ENCODE results near the gene RAB38.

The RAB38 gene

DNA sequence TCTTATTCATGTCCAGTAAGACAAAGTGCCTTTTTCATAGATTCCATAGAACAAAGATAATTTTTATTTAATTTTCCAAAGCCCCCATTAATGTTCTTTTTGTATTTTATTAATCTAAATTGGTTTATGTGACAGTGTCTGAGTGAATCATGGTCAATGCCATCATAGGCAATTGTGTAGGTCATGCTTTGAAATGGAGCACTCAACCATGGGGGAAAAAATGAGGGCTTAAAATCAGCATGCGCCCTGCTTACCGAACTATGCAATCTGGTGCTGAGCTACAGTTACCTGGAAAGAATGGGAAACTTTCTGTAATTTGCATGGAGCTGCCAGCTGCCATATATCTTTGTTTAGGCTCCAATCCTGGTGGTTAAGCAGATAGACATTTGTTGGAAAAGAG lies 28.4 kb upstream of the RAB38 start:
- no peak overlapping the region for H2AK5ac ChIP-seq (ENCODE audit: low read length)
- H3K4me3 ChIP-seq (ENCODE audit: low read length): no peak overlapping the region
- no peak overlapping the region for H3K23ac ChIP-seq (ENCODE audit: low read length)
- no peaks in the 10 kb centered on the region for H3K79me1 ChIP-seq (ENCODE audit: low read length)
- no peaks in the 10 kb centered on the region for H3K36me3 ChIP-seq (ENCODE audit: control insufficient read depth, insufficient read depth, low read length)
- no peak overlapping the region for H4K8ac ChIP-seq (ENCODE audit: low read depth, low read length)
- no peak overlapping the region for H3K56ac ChIP-seq (ENCODE audit: low read length)
- no peak overlapping the region for H3K27ac ChIP-seq (ENCODE audit: low read depth, low read length)
- no peak overlapping the region for H3K4ac ChIP-seq (ENCODE audit: low read depth, low read length)
- no peak overlapping the region for H3K9ac ChIP-seq (ENCODE audit: low read length)
- H3K4me1 ChIP-seq (ENCODE audit: control insufficient read depth, low read depth, low read length): no peaks in the 10 kb centered on the region
- no peak for DNase-seq
- H3K4me2 ChIP-seq (ENCODE audit: low read length): no peak overlapping the region
- no peaks in the 10 kb centered on the region for H3K27me3 ChIP-seq (ENCODE audit: insufficient read depth, low read length, poor library complexity)
- no peak overlapping the region for H2BK15ac ChIP-seq (replicated peaks; ENCODE audit: low read depth)
- no peaks in the 10 kb centered on the region for H3K79me2 ChIP-seq (ENCODE audit: control insufficient read depth, insufficient read depth, low read length)
- H3K18ac ChIP-seq (ENCODE audit: low read length): no peak overlapping the region
- no peak overlapping the region for H2BK120ac ChIP-seq (ENCODE audit: low read depth, low read length)
- no CpG with 5 or more reads among the region's 2 CpGs for WGBS (ENCODE audit: extremely low coverage, insufficient coverage, low lambda C conversion rate)
- H2BK5ac ChIP-seq (ENCODE audit: low read length): no peak overlapping the region
- H4K5ac ChIP-seq (ENCODE audit: low read length): no peak overlapping the region

DNA sequence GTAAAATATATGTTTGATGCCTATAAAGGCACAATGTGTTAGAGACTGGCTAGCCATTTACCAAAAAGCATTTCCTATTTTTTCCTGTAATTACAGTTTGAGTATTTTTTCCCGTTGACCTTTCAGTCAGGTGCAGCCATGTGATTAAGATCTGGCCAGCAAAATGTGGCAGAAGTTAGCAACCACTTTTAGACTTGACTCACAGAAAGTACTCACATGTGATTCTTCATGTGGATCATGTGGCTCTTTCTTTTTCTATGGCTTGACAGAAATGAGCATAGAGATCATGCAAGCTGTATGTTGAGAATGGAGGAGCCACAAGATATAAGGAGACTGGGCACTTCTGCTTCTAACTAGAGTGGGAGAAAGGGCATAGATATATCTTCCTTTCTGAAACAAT lies 27.3 kb upstream of the RAB38 start:
- Histone ChIP-seq H3K4me3 (ENCODE audit: low read length) (no peak overlapping the region), H2BK5ac (ENCODE audit: low read length) (no peak overlapping the region), H3K36me3 (ENCODE audit: control insufficient read depth, insufficient read depth, low read length) (no peaks in the 10 kb centered on the region), H3K4me2 (ENCODE audit: low read length) (no peak overlapping the region), H3K18ac (ENCODE audit: low read length) (no peak overlapping the region), H3K9ac (ENCODE audit: low read length) (no peak overlapping the region), H3K79me2 (ENCODE audit: control insufficient read depth, insufficient read depth, low read length) (no peaks in the 10 kb centered on the region), H2BK120ac (ENCODE audit: low read depth, low read length) (no peak overlapping the region), H3K56ac (ENCODE audit: low read length) (no peak overlapping the region), H3K79me1 (ENCODE audit: low read length) (no peaks in the 10 kb centered on the region), H3K27me3 (ENCODE audit: insufficient read depth, low read length, poor library complexity) (no peaks in the 10 kb centered on the region), H3K4me1 (ENCODE audit: control insufficient read depth, low read depth, low read length) (no peaks in the 10 kb centered on the region), H3K23ac (ENCODE audit: low read length) (no peak overlapping the region), H4K5ac (ENCODE audit: low read length) (no peak overlapping the region), H4K8ac (ENCODE audit: low read depth, low read length) (no peak overlapping the region), H3K4ac (ENCODE audit: low read depth, low read length) (no peak overlapping the region), H3K27ac (ENCODE audit: low read depth, low read length) (no peak overlapping the region), H2AK5ac (ENCODE audit: low read length) (no peak overlapping the region), H2BK15ac (replicated peaks; ENCODE audit: low read depth) (no peak overlapping the region)
- no peak for DNase-seq
- WGBS (ENCODE audit: extremely low coverage, insufficient coverage, low lambda C conversion rate): no CpG with 5 or more reads among the region's 1 CpG

DNA sequence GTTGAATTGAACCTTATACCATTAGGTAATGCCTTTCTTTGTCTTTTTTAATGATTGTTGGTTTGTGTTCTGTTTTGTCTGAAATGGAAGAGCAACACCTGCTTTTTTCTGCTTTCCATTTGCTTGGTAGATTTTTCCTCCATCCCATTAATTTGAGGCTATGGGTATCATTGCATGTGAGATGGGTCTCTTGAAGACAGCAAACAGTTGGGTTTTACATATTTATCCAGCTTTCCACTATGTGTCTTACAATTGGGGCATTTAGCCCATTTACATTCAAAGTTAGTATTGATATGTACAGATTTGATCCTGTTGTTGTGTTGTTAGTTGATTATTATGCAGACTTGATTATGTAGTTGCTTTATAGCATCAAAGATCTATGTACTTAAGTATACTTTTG lies 21.1 kb upstream of the RAB38 start:
- Histone ChIP-seq H3K23ac (ENCODE audit: low read length) (no peak overlapping the region), H2BK5ac (ENCODE audit: low read length) (no peak overlapping the region), H2BK120ac (ENCODE audit: low read depth, low read length) (no peak overlapping the region), H4K5ac (ENCODE audit: low read length) (no peak overlapping the region), H3K27ac (ENCODE audit: low read depth, low read length) (no peak overlapping the region), H3K79me1 (ENCODE audit: low read length) (no peaks in the 10 kb centered on the region), H2BK15ac (replicated peaks; ENCODE audit: low read depth) (no peak overlapping the region), H3K27me3 (ENCODE audit: insufficient read depth, low read length, poor library complexity) (no peaks in the 10 kb centered on the region), H3K4me1 (ENCODE audit: control insufficient read depth, low read depth, low read length) (no peaks in the 10 kb centered on the region), H2AK5ac (ENCODE audit: low read length) (no peak overlapping the region), H3K9ac (ENCODE audit: low read length) (no peak overlapping the region), H3K4me2 (ENCODE audit: low read length) (no peak overlapping the region), H4K8ac (ENCODE audit: low read depth, low read length) (no peak overlapping the region), H3K4ac (ENCODE audit: low read depth, low read length) (no peak overlapping the region), H3K4me3 (ENCODE audit: low read length) (no peak overlapping the region), H3K56ac (ENCODE audit: low read length) (no peak overlapping the region), H3K36me3 (ENCODE audit: control insufficient read depth, insufficient read depth, low read length) (no peaks in the 10 kb centered on the region), H3K79me2 (ENCODE audit: control insufficient read depth, insufficient read depth, low read length) (no peaks in the 10 kb centered on the region), H3K18ac (ENCODE audit: low read length) (no peak overlapping the region)
- no peak for DNase-seq

DNA sequence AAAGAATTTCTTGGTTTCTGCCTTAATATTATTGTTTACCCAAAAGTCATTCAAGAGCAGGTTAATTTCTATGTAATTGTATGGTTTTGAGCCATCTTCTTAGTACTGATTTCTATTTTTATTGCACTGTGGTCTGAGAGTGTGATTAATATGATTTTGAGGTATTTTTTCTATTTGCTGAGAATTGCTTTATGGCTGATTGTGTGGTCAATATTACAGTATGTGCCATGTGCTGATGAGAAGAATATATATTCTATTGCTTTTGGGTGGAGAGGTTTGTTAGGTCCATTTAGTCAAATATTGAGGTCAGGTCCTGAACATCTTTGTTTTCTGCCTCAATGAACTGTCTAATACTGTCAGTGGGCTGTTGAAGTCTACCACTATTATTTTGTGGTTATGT lies 20.7 kb upstream of the RAB38 start:
- no peaks in the 10 kb centered on the region for H3K36me3 ChIP-seq (ENCODE audit: control insufficient read depth, insufficient read depth, low read length)
- no peaks in the 10 kb centered on the region for H3K27me3 ChIP-seq (ENCODE audit: insufficient read depth, low read length, poor library complexity)
- DNase-seq: no peak
- H4K8ac ChIP-seq (ENCODE audit: low read depth, low read length): no peak overlapping the region
- H3K4ac ChIP-seq (ENCODE audit: low read depth, low read length): no peak overlapping the region
- no peak overlapping the region for H3K18ac ChIP-seq (ENCODE audit: low read length)
- no peak overlapping the region for H4K5ac ChIP-seq (ENCODE audit: low read length)
- H3K9ac ChIP-seq (ENCODE audit: low read length): no peak overlapping the region
- H3K4me1 ChIP-seq (ENCODE audit: control insufficient read depth, low read depth, low read length): no peaks in the 10 kb centered on the region
- no peaks in the 10 kb centered on the region for H3K79me2 ChIP-seq (ENCODE audit: control insufficient read depth, insufficient read depth, low read length)
- H3K56ac ChIP-seq (ENCODE audit: low read length): no peak overlapping the region
- no peak overlapping the region for H3K4me2 ChIP-seq (ENCODE audit: low read length)
- no peak overlapping the region for H2BK120ac ChIP-seq (ENCODE audit: low read depth, low read length)
- H3K4me3 ChIP-seq (ENCODE audit: low read length): no peak overlapping the region
- no peak overlapping the region for H3K27ac ChIP-seq (ENCODE audit: low read depth, low read length)
- no peak overlapping the region for H2AK5ac ChIP-seq (ENCODE audit: low read length)
- no peak overlapping the region for H2BK5ac ChIP-seq (ENCODE audit: low read length)
- no peaks in the 10 kb centered on the region for H3K79me1 ChIP-seq (ENCODE audit: low read length)
- H3K23ac ChIP-seq (ENCODE audit: low read length): no peak overlapping the region
- no peak overlapping the region for H2BK15ac ChIP-seq (replicated peaks; ENCODE audit: low read depth)

DNA sequence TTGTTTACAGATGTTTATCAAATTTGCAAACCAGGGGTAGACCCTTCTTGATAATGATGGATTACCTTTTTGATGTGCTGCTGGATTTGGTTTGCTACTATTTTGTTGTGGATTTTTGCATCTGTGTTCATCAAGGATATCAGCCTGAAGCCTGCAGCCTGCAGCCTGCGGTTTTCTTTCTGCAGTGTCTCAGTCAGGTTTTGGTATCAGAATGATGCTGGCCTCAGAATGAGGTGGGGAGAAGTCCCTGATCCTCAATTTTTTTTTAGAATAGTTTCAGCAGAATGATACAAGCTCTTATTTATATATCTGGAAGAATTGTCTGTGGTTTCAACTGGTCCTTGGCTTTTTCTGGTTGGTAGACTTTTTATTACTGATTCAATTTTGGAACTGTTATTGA lies 19.7 kb upstream of the RAB38 start:
- Histone ChIP-seq H3K23ac (ENCODE audit: low read length) (no peak overlapping the region), H2BK15ac (replicated peaks; ENCODE audit: low read depth) (no peak overlapping the region), H3K36me3 (ENCODE audit: control insufficient read depth, insufficient read depth, low read length) (no peaks in the 10 kb centered on the region), H3K4me2 (ENCODE audit: low read length) (no peak overlapping the region), H3K79me1 (ENCODE audit: low read length) (no peaks in the 10 kb centered on the region), H3K4me1 (ENCODE audit: control insufficient read depth, low read depth, low read length) (no peaks in the 10 kb centered on the region), H3K4ac (ENCODE audit: low read depth, low read length) (no peak overlapping the region), H3K18ac (ENCODE audit: low read length) (no peak overlapping the region), H3K79me2 (ENCODE audit: control insufficient read depth, insufficient read depth, low read length) (no peaks in the 10 kb centered on the region), H4K5ac (ENCODE audit: low read length) (no peak overlapping the region), H3K27me3 (ENCODE audit: insufficient read depth, low read length, poor library complexity) (no peaks in the 10 kb centered on the region), H3K9ac (ENCODE audit: low read length) (no peak overlapping the region), H2BK5ac (ENCODE audit: low read length) (no peak overlapping the region), H2BK120ac (ENCODE audit: low read depth, low read length) (no peak overlapping the region), H3K27ac (ENCODE audit: low read depth, low read length) (no peak overlapping the region), H3K4me3 (ENCODE audit: low read length) (no peak overlapping the region), H4K8ac (ENCODE audit: low read depth, low read length) (no peak overlapping the region), H2AK5ac (ENCODE audit: low read length) (no peak overlapping the region), H3K56ac (ENCODE audit: low read length) (no peak overlapping the region)
- no CpG with 5 or more reads among the region's 1 CpG for WGBS (ENCODE audit: extremely low coverage, insufficient coverage, low lambda C conversion rate)
- DNase-seq: no peak

DNA sequence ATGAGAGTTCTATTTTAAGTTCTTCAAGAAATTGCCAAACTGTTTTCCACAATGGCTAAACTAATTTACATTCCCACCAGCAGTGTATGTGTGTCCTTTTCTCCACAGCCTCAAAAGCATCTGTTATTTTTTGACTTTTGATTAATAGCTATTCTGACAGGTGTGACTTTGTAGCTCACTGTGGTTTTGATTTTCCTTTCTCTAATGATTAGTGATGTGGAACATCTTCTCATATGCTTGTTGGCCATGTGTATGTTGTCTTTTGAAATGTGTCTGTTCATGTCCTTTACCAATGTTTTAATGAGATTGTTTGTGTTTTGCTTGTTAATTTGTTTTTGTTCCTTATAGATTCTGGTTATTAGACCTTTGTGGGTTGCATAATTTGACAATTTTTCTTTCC lies 18.0 kb upstream of the RAB38 start:
- Histone ChIP-seq H3K4ac (ENCODE audit: low read depth, low read length) (no peak overlapping the region), H3K4me1 (ENCODE audit: control insufficient read depth, low read depth, low read length) (no peaks in the 10 kb centered on the region), H2BK120ac (ENCODE audit: low read depth, low read length) (no peak overlapping the region), H4K8ac (ENCODE audit: low read depth, low read length) (no peak overlapping the region), H3K36me3 (ENCODE audit: control insufficient read depth, insufficient read depth, low read length) (no peaks in the 10 kb centered on the region), H3K27me3 (ENCODE audit: insufficient read depth, low read length, poor library complexity) (no peaks in the 10 kb centered on the region), H3K4me3 (ENCODE audit: low read length) (no peak overlapping the region), H4K5ac (ENCODE audit: low read length) (no peak overlapping the region), H2AK5ac (ENCODE audit: low read length) (no peak overlapping the region), H3K4me2 (ENCODE audit: low read length) (no peak overlapping the region), H3K79me2 (ENCODE audit: control insufficient read depth, insufficient read depth, low read length) (no peaks in the 10 kb centered on the region), H3K18ac (ENCODE audit: low read length) (no peak overlapping the region), H3K56ac (ENCODE audit: low read length) (no peak overlapping the region), H3K9ac (ENCODE audit: low read length) (no peak overlapping the region), H3K27ac (ENCODE audit: low read depth, low read length) (no peak overlapping the region), H2BK5ac (ENCODE audit: low read length) (no peak overlapping the region), H3K23ac (ENCODE audit: low read length) (no peak overlapping the region), H3K79me1 (ENCODE audit: low read length) (no peaks in the 10 kb centered on the region), H2BK15ac (replicated peaks; ENCODE audit: low read depth) (no peak overlapping the region)
- DNase-seq: no peak
